OCI-M2 (cell line): ENCODE data around the gene GSTT4.
"Not testable (repeated sequence)": the region's sequence is repeated elsewhere in the genome, so short reads cannot be mapped to it uniquely, and the experiment has no call there.

Experiments
- DNase-seq: peaks from one replicate; lab custom pipeline; 2025; ENCODE audit not compliant: unreplicated experiment; lab: John Stamatoyannopoulos, UW

The GSTT4 gene

GRCh38 chr22:24025475-24025874 lies 20.2 kb upstream of the GSTT4 start:
- no peak for DNase-seq

GRCh38 chr22:24024354-24024753 lies 19.1 kb upstream of the GSTT4 start:
- no peak for DNase-seq

- DNase-seq, result no peak
These were observed 18.0 kb upstream of the GSTT4 start for GRCh38 chr22:24023204-24023789.

GRCh38 chr22:24021304-24021703 lies 16.1 kb upstream of the GSTT4 start:
- DNase-seq, result no peak

- no peak for DNase-seq
These were observed 10.9 kb upstream of the GSTT4 start for GRCh38 chr22:24016156-24016555.

- no peak for DNase-seq
These were observed 6.4 kb upstream of the GSTT4 start for GRCh38 chr22:24011735-24012068.

- no peak for DNase-seq
These were observed 4.8 kb upstream of the GSTT4 start for GRCh38 chr22:24010018-24010391.

- no peak for DNase-seq
These were observed 4.2 kb upstream of the GSTT4 start for GRCh38 chr22:24009227-24010017.

GRCh38 chr22:24008381-24009226 lies 3.4 kb upstream of the GSTT4 start:
- DNase-seq, result no peak

- DNase-seq, result no peak
These were observed 2.7 kb upstream of the GSTT4 start for GRCh38 chr22:24008022-24008283.

- DNase-seq, result no peak
These were observed 2.2 kb upstream of the GSTT4 start for GRCh38 chr22:24007253-24008021.

- no peak for DNase-seq
These were observed 1.6 kb upstream of the GSTT4 start for GRCh38 chr22:24006914-24007214.

- DNase-seq, result no peak
These were observed 1.1 kb upstream of the GSTT4 start for GRCh38 chr22:24006207-24006913.

GRCh38 chr22:24003887-24004286 lies 1.4 kb downstream of the GSTT4 start:
- DNase-seq, result no peak

- DNase-seq, result no peak
These were observed 2.4 kb downstream of the GSTT4 start for GRCh38 chr22:24002851-24003250.

- no peak for DNase-seq
These were observed 3.0 kb downstream of the GSTT4 start for GRCh38 chr22:24002272-24002671.

- no peak for DNase-seq
These were observed 3.9 kb downstream of the GSTT4 start for GRCh38 chr22:24001314-24001713.

- DNase-seq, result not testable (repeated sequence)
These were observed 5.5 kb downstream of the GSTT4 start for GRCh38 chr22:23999779-24000178.

GRCh38 chr22:23997092-23997491 lies 8.2 kb downstream of the GSTT4 start:
- no peak for DNase-seq

- not testable (repeated sequence) for DNase-seq
These were observed 11.6 kb downstream of the GSTT4 start for GRCh38 chr22:23993581-23994177.

GRCh38 chr22:23993080-23993479 lies 12.2 kb downstream of the GSTT4 start:
- not testable (repeated sequence) for DNase-seq
